ENCODE data around the gene MLXIP.

MLXIP gene

DNA sequence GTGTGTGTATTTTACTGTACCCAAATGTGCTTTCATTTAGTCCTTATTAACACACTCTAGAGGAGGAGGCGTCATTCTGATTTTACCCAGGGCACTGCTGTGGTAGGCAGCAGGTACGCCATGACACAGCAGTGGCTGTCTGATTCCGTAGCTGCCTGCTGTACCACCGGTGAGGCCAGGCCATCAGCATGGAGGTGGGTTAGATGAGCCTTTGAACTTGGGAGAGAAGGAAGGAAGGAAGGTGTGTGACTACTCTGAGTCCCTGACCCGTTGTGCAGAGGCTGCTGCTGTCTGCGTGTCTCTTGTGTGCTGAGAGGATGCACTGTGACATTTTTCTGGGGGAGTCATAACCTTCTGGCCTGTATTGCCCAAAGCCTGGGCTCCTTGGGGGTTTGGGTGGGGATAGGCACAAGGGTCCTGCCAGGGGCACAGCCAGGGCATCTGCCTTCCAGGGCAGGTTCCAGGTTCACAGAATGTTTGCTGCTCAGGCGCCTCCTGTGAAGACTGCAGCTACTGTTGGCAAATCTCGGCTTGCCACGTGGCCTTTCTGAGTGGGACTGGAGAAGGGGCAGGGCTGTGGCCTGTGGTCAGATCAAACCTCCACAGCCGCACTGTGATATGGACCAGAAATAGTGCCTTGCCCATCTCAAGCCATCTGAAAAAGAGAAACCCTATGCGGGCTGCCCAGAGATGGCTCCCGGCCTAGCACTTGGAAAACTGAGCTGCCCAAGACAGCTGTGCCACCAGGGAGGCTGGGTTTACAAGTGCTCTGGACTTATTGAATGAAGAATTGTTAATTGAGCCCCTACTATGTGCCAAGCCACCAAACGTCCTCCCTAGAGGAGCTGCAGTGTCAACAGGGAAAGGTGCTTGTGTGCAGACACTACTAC lies 47.1 kb downstream of the MLXIP start:
- Histone ChIP-seq H3K4me1 (ENCODE audit: insufficient read depth, low read length) (peaks cover 5% of the 10 kb centered on the region; the same call in 1 of the 2 replicates), H3K27ac (ENCODE audit: low read length) (no peak overlapping the region)

DNA sequence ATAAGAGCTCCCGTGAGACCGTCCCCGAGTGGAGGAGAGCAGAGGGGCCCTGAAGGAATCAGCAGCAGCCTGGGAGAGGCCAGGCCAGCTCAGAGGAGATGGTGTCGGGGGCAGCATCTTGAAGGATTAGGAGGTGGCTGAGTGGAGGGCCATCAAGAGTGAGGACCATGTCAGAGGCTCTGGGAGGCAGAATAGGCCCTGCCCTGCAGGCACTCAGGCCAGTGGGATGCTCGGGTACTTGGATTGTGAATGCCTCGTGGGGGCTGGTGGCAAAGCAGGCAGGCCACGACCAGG lies 47.7 kb downstream of the MLXIP start:
- no peak overlapping the region for H3K9ac ChIP-seq (ENCODE audit: low read depth, low read length)
- H3K4me3 ChIP-seq (ENCODE audit: low read length), result no peak overlapping the region
- peaks cover 5% of the 10 kb centered on the region; the same call in 1 of the 2 replicates for H3K4me1 ChIP-seq (ENCODE audit: insufficient read depth, low read length)
- H3K27ac ChIP-seq (ENCODE audit: low read length), result no peak overlapping the region
- H3K36me3 ChIP-seq (ENCODE audit: insufficient read depth, low read depth, low read length), result peaks cover 26% of the 10 kb centered on the region
- no peaks in the 10 kb centered on the region for H3K27me3 ChIP-seq (ENCODE audit: insufficient read depth, low read length)
- no peaks in the 10 kb centered on the region for H3K9me3 ChIP-seq (ENCODE audit: insufficient read depth, low read depth, low read length)

More for the DNA sequence above, 47.1 kb downstream of the MLXIP start:
- Histone ChIP-seq H3K36me3 (ENCODE audit: insufficient read depth, low read depth, low read length) (peaks cover 24% of the 10 kb centered on the region), H3K27me3 (ENCODE audit: insufficient read depth, low read length) (no peaks in the 10 kb centered on the region), H3K9ac (ENCODE audit: low read depth, low read length) (no peak overlapping the region; the same call in 1 of the 2 replicates), H3K4me3 (ENCODE audit: low read length) (no peak overlapping the region), H3K9me3 (ENCODE audit: insufficient read depth, low read depth, low read length) (no peaks in the 10 kb centered on the region)

DNA sequence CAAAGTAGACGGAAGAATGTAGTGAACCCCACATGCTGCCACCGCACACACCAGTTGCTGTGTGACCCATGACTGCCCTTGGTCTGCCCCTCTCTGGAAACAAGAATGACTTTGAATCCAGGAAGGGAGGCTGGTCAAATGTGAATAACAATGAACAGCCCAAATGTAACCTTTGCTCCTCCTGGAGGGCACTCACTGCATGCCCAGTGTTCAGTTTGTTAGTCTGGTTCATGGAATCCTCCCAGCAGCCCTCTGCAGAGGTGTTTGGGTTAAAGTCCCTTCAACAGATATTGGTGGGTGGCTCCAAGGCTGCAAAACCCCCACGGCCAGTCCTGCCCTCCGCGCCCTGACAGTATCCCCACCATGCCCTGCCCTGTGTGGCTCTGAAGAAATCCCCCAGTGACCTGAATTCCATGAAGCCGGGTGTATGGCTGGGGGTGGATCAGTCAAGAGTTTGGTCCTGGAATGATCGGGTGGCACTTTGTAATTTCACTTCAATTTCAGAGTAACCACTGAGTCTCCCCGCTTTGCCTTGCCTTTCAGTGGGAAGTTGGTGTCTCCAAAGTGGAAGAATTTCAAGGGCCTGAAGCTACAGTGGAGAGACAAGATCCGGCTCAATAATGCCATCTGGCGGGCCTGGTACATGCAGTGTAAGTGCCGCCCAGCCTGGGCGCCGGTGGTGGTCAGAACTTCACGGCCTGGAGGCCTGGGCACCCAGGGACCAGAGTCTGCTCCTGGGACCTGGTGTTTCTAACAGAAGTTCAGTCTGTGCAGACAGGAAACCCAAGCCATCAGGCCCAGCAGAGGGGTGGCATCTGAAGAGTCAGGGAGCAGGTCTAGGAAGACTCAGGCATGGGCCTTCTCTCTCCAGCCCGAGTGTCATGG lies 48.4 kb downstream of the MLXIP start:
- H3K27ac ChIP-seq (ENCODE audit: low read length), result no peak overlapping the region
- no peaks in the 10 kb centered on the region for H3K27me3 ChIP-seq (ENCODE audit: insufficient read depth, low read length)
- peaks cover 5% of the 10 kb centered on the region; the same call in 1 of the 2 replicates for H3K4me1 ChIP-seq (ENCODE audit: insufficient read depth, low read length)
- no peak overlapping the region for H3K4me3 ChIP-seq (ENCODE audit: low read length)
- H3K9ac ChIP-seq (ENCODE audit: low read depth, low read length), result no peak overlapping the region
- H3K36me3 ChIP-seq (ENCODE audit: insufficient read depth, low read depth, low read length), result peaks cover 26% of the 10 kb centered on the region
- H3K9me3 ChIP-seq (ENCODE audit: insufficient read depth, low read depth, low read length), result no peaks in the 10 kb centered on the region

DNA sequence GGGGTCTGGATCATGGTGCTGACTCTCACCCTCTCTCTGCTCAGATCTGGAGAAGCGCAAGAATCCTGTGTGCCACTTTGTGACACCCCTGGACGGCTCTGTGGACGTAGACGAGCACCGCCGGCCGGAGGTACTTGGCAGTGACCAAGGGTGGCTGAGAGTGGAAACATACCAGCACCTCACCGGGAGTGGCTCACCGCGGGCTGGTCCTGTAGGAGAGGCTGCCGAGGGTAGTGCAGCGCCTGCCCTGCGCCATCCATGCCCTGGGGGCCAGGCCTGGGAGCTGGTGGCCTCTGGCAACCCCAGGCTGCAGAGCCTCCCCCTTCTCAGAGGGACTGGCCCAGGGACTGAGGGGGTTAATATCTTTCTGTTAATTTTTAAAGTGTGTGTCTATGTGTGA lies 49.3 kb downstream of the MLXIP start:
- Histone ChIP-seq H3K27me3 (ENCODE audit: insufficient read depth, low read length) (no peaks in the 10 kb centered on the region), H3K36me3 (ENCODE audit: insufficient read depth, low read depth, low read length) (peaks cover 29% of the 10 kb centered on the region), H3K27ac (ENCODE audit: low read length) (no peak overlapping the region), H3K4me3 (ENCODE audit: low read length) (no peak overlapping the region), H3K4me1 (ENCODE audit: insufficient read depth, low read length) (peaks cover 5% of the 10 kb centered on the region; the same call in 1 of the 2 replicates), H3K9ac (ENCODE audit: low read depth, low read length) (no peak overlapping the region), H3K9me3 (ENCODE audit: insufficient read depth, low read depth, low read length) (no peaks in the 10 kb centered on the region)

DNA sequence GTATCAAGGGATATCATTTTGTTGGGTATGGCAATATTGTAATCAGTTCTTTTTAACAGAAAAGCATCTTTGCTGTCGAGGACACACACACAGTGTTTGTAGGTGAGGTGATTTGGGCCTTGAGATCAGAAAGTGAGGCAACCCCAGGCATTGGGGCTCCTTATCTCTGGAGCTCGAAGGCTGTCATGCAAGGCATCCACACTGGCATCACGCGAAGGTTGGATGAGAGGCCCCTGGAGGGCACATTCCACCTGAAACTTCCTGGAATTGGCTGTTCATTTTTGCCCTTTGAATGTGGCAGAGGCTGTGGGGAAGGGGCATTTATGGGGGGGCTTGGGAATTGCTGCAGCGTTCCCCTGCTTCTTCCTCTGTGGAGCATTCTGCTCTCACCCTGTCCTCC lies 49.9 kb downstream of the MLXIP start:
- no peak overlapping the region for H3K4me3 ChIP-seq (ENCODE audit: low read length)
- H3K27ac ChIP-seq (ENCODE audit: low read length), result no peak overlapping the region
- H3K9me3 ChIP-seq (ENCODE audit: insufficient read depth, low read depth, low read length), result no peaks in the 10 kb centered on the region
- H3K36me3 ChIP-seq (ENCODE audit: insufficient read depth, low read depth, low read length), result peaks cover 29% of the 10 kb centered on the region
- peaks cover 5% of the 10 kb centered on the region; the same call in 1 of the 2 replicates for H3K4me1 ChIP-seq (ENCODE audit: insufficient read depth, low read length)
- H3K27me3 ChIP-seq (ENCODE audit: insufficient read depth, low read length), result no peaks in the 10 kb centered on the region
- H3K9ac ChIP-seq (ENCODE audit: low read depth, low read length), result no peak overlapping the region

DNA sequence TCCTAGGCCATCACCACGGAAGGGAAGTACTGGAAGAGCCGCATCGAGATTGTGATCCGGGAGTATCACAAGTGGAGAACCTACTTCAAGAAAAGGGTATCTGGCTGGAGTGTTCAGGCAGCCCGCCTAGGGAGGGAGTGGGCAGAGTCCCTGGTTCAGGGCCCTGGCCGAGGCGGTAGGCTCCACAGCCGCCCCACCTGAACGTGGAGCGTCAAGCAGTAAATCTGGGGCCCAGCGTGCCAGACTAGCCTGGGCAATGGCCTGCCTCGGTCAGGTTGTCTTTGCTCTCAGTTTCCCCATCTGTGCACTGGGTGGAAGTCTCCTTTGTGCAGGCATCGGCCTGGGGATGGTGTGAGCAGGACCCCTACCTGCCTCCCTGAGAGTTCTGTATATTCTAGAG lies 50.6 kb downstream of the MLXIP start:
- no peak overlapping the region for H3K27ac ChIP-seq (ENCODE audit: low read length)
- H3K36me3 ChIP-seq (ENCODE audit: insufficient read depth, low read depth, low read length), result peaks cover 29% of the 10 kb centered on the region
- no peak overlapping the region for H3K4me3 ChIP-seq (ENCODE audit: low read length)
- no peaks in the 10 kb centered on the region for H3K27me3 ChIP-seq (ENCODE audit: insufficient read depth, low read length)
- H3K9me3 ChIP-seq (ENCODE audit: insufficient read depth, low read depth, low read length), result no peaks in the 10 kb centered on the region
- peaks cover 5% of the 10 kb centered on the region; the same call in 1 of the 2 replicates for H3K4me1 ChIP-seq (ENCODE audit: insufficient read depth, low read length)
- no peak overlapping the region for H3K9ac ChIP-seq (ENCODE audit: low read depth, low read length)

DNA sequence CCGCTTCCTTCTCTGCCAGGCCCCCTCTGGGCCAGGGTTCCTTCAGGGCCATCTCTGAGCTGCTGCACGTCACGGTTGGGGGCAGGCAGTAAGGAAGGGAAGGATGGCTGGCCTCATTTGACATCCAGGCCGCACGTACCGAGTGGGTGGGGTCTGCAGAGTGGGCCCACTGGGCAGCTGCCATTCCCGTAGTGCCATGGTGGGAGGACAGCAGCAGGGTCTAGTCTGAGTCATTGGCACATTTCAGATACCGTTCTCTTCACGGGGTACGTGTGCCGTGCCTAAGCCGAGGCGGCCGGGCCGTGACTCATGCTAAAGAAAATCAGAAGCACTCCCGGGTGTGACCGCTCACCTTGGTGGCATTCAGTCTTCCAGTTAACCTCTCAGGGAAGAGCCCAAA lies 51.6 kb downstream of the MLXIP start:
- H3K36me3 ChIP-seq (ENCODE audit: insufficient read depth, low read depth, low read length), result peaks cover 29% of the 10 kb centered on the region
- no peak overlapping the region for H3K4me3 ChIP-seq (ENCODE audit: low read length)
- H3K4me1 ChIP-seq (ENCODE audit: insufficient read depth, low read length), result peaks cover 5% of the 10 kb centered on the region; the same call in 1 of the 2 replicates
- H3K9ac ChIP-seq (ENCODE audit: low read depth, low read length), result no peak overlapping the region
- no peak overlapping the region for H3K27ac ChIP-seq (ENCODE audit: low read length)
- no peaks in the 10 kb centered on the region for H3K9me3 ChIP-seq (ENCODE audit: insufficient read depth, low read depth, low read length)
- H3K27me3 ChIP-seq (ENCODE audit: insufficient read depth, low read length), result no peaks in the 10 kb centered on the region

DNA sequence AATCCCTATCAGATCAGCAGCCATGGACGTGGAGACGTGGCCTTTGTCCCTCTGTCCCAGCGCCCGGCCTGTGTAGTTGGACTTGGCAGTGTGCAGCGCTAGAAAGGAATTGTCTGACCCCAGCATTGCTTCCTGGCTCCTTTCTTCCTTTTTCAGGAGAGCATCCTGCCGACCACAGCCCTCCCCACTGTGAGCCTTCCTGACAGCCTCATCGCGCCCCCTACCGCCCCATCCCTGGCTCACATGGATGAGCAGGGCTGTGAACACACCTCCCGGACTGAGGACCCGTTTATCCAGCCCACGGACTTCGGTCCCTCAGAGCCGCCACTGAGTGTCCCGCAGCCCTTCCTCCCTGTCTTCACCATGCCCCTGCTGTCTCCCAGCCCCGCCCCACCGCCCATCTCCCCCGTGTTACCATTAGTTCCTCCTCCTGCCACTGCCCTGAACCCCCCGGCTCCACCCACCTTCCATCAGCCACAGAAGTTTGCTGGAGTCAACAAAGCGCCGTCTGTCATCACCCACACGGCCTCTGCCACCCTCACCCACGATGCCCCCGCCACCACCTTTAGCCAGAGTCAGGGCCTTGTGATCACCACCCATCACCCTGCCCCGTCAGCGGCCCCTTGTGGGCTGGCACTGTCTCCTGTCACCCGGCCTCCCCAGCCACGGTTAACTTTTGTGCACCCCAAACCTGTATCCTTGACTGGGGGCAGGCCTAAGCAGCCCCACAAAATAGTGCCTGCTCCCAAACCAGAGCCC lies 54.8 kb downstream of the MLXIP start:
- Histone ChIP-seq H3K9ac (ENCODE audit: low read depth, low read length) (no peak overlapping the region), H3K27ac (ENCODE audit: low read length) (no peak overlapping the region), H3K4me1 (ENCODE audit: insufficient read depth, low read length) (peaks cover 3% of the 10 kb centered on the region; the same call in 1 of the 2 replicates), H3K36me3 (ENCODE audit: insufficient read depth, low read depth, low read length) (peaks cover 25% of the 10 kb centered on the region), H3K27me3 (ENCODE audit: insufficient read depth, low read length) (no peaks in the 10 kb centered on the region), H3K9me3 (ENCODE audit: insufficient read depth, low read depth, low read length) (no peaks in the 10 kb centered on the region), H3K4me3 (ENCODE audit: low read length) (no peak overlapping the region)

DNA sequence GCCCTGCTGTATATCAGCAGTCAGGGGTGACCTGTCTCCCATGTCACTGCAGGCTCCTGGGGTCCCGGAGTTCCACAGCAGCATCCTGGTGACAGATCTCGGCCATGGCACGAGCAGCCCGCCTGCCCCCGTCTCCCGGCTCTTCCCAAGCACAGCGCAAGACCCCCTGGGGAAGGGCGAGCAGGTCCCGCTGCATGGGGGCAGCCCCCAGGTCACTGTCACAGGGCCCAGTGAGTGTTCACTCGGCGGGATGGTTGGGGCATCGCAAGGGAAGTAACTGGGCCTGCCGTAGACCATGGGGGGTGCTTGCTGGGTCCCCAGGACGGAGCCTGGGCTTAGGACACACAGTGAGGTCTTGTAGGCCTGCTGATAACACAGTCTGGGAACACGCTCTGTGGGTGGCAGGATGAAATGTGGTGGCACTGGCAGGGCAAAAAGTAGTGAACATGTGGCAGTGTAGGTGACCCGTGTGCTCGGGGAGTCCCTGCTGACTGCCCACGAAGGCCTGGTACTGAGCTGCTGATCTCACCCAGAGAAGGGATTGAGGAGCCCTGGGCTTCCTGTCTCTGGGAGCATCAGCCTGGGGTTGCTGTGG lies 57.0 kb downstream of the MLXIP start:
- Histone ChIP-seq H3K4me3 (ENCODE audit: low read length) (no peak overlapping the region), H3K9ac (ENCODE audit: low read depth, low read length) (no peak overlapping the region), H3K36me3 (ENCODE audit: insufficient read depth, low read depth, low read length) (peaks cover 7% of the 10 kb centered on the region)

DNA sequence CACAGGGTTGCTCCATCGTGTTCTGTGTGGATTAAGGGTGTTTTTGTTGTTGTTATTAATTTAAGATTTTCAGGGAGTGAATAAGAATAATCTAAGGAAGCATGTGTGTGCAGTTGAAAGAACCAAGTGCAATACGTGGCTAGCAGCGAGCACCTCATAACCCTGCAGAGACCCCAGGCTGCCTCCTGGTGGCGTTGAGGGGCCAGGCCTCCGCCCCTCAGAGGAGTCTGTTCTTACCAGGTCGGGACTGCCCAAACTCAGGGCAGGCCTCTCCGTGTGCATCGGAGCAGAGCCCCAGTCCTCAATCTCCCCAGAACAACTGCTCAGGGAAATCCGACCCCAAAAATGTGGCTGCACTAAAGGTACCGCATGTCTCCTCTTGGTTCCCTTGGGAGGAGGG lies 58.7 kb downstream of the MLXIP start:
- H3K9ac ChIP-seq (ENCODE audit: low read depth, low read length), result peak overlapping the region; percentile 21; the same call in 1 of the 2 replicates
- H3K9me3 ChIP-seq (ENCODE audit: insufficient read depth, low read depth, low read length), result peaks cover 8% of the 10 kb centered on the region
- no peaks in the 10 kb centered on the region for H3K27me3 ChIP-seq (ENCODE audit: insufficient read depth, low read length)
- H3K4me3 ChIP-seq (ENCODE audit: low read length), result peak overlapping the region; percentile 63; the same call in 1 of the 2 replicates
- peaks cover 3% of the 10 kb centered on the region; the same call in 1 of the 2 replicates for H3K4me1 ChIP-seq (ENCODE audit: insufficient read depth, low read length)
- H3K27ac ChIP-seq (ENCODE audit: low read length), result no peak overlapping the region
- peaks cover 18% of the 10 kb centered on the region for H3K36me3 ChIP-seq (ENCODE audit: insufficient read depth, low read depth, low read length)

More for the DNA sequence above, 57.0 kb downstream of the MLXIP start:
- Histone ChIP-seq H3K27me3 (ENCODE audit: insufficient read depth, low read length) (no peaks in the 10 kb centered on the region), H3K9me3 (ENCODE audit: insufficient read depth, low read depth, low read length) (no peaks in the 10 kb centered on the region), H3K27ac (ENCODE audit: low read length) (no peak overlapping the region), H3K4me1 (ENCODE audit: insufficient read depth, low read length) (peaks cover 3% of the 10 kb centered on the region; the same call in 1 of the 2 replicates)

DNA sequence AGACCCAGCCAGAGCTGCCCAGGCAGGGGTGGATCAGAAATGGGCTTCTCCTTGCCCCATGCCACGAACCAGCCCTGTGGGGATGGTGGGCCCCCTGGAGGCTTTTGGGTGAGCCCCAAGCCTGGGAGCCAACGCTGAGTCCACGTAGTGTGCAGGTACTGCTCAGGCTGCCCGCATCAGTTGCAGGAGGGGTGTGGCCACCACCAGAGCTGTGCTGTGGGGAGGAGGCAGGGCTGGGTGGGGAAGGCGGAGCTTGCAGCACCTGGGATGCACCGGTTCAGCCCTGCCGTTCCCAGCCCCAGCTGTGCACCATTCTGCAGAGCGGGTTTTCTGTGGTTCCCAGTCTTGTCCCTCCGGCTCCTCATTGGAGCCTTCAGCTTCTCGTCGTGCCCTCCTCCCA lies 59.1 kb downstream of the MLXIP start:
- Histone ChIP-seq H3K27me3 (ENCODE audit: insufficient read depth, low read length) (no peaks in the 10 kb centered on the region), H3K4me3 (ENCODE audit: low read length) (peak overlapping the region; percentile 63; the same call in 1 of the 2 replicates), H3K36me3 (ENCODE audit: insufficient read depth, low read depth, low read length) (peaks cover 21% of the 10 kb centered on the region), H3K4me1 (ENCODE audit: insufficient read depth, low read length) (peaks cover 3% of the 10 kb centered on the region; the same call in 1 of the 2 replicates), H3K27ac (ENCODE audit: low read length) (no peak overlapping the region), H3K9me3 (ENCODE audit: insufficient read depth, low read depth, low read length) (peaks cover 13% of the 10 kb centered on the region), H3K9ac (ENCODE audit: low read depth, low read length) (peak overlapping the region; percentile 21; the same call in 1 of the 2 replicates)
